ENCODE data around the gene SLC26A2. TPM values are rescaled to one million over a fixed set of nuclear protein-coding genes. Genes with fewer than 3 reads are reported as not detected.
A peak's percentile ranks its signal among the peaks of the same experiment; 100 is the strongest.

The SLC26A2 gene
- polyA plus RNA-seq, 3 donors, result 20.7 to 21.0 (median 20.7) TPM

- no peak for DNase-seq (ENCODE audit: low read depth in 3 of 3, low spot score in 2 of 3)
These were observed 937 bp upstream of the SLC26A2 start for GRCh38 chr5:149959406-149960236.

- no peak for DNase-seq (ENCODE audit: low read depth in 3 of 3, low spot score in 2 of 3)
These were observed 678 bp downstream of the SLC26A2 start for GRCh38 chr5:149961186-149961685.

DNA sequence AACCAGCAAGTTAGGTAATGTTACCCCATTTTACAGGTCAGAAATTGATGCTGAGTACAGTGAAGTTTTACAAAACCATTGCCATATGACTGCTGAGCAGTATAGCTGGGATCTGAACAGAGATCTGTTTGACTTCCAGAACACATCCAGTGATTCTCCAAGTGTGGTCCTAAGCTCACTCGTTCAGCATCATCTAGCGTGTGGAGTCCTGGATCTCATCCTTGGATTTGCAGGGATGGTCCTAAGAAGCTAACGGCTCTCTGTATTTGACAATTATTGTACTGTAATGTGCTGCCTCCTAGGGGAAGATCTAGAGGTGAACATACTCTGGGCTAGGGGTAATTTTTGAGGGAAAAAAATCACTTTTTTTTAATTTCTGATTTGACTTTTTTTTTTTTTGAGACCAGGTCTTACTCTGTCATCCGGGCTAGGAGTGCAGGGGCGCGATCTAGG is 1.4 kb downstream of the SLC26A2 start:
- DNase-seq (ENCODE audit: low read depth in 3 of 3, low spot score in 2 of 3), result no peak

DNA sequence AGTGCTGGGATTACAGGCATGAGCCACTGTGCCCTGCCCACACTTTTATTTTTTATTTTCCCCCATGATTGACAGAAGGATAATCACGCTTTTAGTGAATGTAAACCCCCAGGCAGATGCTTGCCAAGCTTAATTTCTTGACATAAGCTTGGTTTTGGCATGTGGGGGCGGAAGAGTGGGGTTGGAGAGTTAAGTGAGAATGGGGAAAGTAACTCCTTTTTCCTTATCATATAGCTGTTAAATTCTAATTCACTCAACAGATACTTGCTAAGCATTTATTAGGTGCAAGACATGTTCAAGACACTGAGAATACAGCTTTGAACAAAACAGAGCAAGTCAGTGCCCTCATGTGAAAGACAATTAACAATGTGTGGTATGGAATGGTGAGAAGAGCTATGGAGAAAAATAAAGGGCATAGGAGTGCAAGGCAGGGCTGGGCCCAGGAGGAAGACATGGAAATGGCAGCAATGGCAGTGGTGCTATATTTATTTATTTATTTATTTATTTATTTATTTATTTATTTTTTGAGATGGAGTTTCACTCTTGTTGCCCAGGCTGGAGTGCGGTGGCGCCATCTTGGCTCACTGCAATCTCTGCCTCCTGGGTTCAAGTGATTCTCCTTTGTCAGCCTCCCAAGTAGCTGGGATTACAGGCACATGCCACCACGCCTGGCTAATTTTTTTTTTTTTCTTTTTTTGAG is 2.2 kb downstream of the SLC26A2 start:
- DNase-seq (ENCODE audit: low read depth in 3 of 3, low spot score in 2 of 3), result no peak

DNA sequence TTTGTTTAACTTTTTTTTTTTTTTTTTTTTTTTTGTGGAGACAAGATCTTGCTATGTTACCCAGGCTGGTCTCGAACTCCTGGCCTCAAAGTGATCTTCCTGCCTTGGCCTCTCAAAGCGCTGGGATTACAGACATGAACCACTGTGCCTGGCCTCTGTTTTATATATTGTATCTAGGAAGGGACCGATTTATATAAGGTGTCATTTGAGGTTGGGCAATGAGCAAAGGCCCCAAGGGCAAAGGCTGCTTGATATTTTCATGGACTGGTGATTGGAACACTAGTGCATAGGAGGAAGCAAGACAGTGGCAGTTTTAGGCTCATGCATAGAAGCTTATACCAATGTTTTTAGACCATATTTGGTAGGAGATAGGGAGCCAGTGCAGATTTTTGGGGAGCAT is 3.2 kb downstream of the SLC26A2 start:
- DNase-seq (ENCODE audit: low read depth in 3 of 3, low spot score in 2 of 3), result no peak

DNA sequence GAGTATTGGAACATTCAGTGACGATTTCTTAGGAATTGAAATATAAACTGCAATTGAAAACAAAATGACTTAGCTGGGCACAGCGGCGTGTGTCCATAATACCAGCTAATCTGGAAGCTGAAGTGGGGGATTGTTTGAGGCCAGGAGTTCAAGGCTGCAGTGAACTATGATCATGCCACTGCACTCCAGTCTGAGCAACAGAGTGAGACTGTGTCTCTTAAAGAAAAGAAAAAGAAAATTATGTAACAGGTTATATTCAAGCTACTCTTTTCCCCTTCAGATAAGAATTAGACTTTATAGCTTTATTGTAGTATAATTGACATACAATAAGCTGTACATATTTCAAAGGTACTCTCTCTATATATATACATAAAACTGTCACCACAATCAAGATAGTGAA is 6.4 kb downstream of the SLC26A2 start:
- no peak for DNase-seq (ENCODE audit: low read depth in 3 of 3, low spot score in 2 of 3)

- no peak for DNase-seq (ENCODE audit: low read depth in 3 of 3, low spot score in 2 of 3)
These were observed 8.8 kb downstream of the SLC26A2 start for GRCh38 chr5:149969181-149969930.

DNA sequence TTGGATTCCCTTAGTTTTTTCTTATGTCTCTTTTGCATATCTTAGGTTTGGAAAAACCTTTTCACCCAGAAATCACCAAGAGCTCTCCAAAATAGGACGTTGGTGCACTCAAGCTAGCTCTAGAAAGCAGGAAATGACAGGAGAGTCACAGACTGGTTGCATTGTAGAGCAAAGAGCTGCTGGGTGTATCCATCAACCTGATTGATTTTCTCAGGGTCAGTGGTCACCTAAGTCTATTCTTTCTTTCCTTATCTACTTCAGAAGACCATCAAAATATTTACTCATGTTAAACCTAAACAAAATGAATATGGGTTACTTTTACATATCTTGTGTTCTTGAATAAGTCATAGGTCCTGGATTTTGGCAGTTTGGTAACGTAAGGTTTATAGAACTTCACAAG is 14.9 kb downstream of the SLC26A2 start:
- no peak for DNase-seq (ENCODE audit: low read depth in 3 of 3, low spot score in 2 of 3)

DNA sequence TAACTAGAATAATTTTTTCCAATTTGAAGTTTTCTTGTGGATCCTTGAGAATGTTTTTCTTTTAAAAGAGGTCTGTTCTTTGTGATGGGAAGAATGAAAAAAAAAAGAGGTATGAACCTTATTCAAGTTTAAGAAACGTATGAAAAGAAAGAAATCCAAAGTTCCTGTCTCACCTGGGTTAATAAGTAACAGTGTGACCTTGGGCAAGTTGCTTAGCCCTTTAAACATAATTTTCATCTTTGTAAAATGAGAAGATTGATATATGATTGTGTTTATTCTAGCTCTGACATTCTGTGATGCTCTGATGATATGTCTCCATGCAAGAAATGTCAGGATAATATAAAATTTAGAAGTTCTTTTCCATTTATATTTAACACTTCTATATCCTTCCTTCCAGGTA is 19.3 kb downstream of the SLC26A2 start:
- DNase-seq (ENCODE audit: low read depth in 3 of 3, low spot score in 2 of 3), result no peak

DNA sequence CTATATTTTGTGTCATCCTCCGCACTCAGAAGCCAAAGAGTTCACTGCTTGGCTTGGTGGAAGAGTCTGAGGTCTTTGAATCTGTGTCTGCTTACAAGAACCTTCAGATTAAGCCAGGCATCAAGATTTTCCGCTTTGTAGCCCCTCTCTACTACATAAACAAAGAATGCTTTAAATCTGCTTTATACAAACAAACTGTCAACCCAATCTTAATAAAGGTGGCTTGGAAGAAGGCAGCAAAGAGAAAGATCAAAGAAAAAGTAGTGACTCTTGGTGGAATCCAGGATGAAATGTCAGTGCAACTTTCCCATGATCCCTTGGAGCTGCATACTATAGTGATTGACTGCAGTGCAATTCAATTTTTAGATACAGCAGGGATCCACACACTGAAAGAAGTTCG is 20.6 kb downstream of the SLC26A2 start:
- DNase-seq (ENCODE audit: low read depth in 3 of 3, low spot score in 2 of 3), result no peak

DNA sequence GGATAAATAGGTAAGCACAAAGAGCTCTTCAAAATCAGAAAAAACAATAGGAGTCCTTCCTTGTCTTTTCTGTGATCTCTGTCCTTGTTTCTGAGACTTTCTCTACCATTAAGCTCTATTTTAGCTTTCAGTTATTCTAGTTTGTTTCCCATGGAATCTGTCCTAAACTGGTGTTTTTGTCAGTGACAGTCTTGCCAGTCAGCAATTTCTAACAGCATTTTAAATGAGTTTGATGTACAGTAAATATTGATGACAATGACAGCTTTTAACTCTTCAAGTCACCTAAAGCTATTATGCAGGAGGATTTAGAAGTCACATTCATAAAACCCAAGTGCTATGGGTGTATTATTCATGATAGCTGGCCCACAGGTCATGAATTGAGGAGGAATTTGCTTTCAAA is 21.9 kb downstream of the SLC26A2 start:
- no peak for DNase-seq (ENCODE audit: low read depth in 3 of 3, low spot score in 2 of 3)

DNA sequence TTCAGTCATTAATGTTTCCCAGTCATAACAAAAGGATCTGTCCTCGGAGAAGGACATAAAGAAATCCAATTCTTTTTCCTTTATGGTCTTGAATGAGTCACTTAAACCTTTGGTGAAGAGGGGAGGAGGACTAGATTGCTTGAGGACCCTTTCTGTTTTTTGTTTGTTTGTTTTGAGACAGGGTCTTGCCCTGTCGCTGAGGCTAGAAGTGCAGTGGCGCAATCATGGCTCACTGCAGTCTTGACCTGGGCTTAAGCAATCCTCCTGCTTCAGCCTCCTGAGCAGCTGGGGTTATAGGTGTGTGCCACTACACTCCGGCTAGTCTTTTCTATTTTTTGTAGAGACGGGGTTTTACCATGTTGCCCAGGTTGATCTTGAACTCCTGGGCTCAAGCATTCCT is 27.6 kb downstream of the SLC26A2 start:
- no peak for DNase-seq (ENCODE audit: low read depth in 3 of 3, low spot score in 2 of 3)

GRCh38 chr5:149990518-149991376 is 30.2 kb downstream of the SLC26A2 start:
- DNase-seq (ENCODE audit: low read depth in 3 of 3, low spot score in 2 of 3), result peak in 2 of 3 donors; percentile 60 to 69

DNA sequence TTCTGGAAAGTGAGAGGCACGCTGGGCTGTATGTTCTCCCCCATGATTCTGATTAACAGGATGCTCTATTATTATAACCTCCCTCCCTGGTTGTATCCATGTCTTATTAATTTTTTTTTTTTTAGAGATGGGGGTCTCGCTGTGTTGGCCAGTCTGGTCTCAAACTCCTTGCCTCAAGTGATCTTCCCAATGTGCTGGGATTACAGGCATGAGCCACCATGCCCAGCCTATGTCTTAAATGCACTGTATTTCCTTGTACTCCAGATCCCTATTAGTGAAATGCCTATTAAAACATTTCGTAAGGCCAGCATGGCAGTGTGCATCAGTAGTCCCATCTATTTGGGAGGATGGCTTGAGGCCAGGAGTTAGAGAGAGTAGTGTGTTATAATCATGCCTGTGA is 32.9 kb downstream of the SLC26A2 start:
- no peak for DNase-seq (ENCODE audit: low read depth in 3 of 3, low spot score in 2 of 3)

- DNase-seq (ENCODE audit: low read depth in 3 of 3, low spot score in 2 of 3), result no peak
These were observed 35.0 kb downstream of the SLC26A2 start for GRCh38 chr5:149995385-149996204.

DNA sequence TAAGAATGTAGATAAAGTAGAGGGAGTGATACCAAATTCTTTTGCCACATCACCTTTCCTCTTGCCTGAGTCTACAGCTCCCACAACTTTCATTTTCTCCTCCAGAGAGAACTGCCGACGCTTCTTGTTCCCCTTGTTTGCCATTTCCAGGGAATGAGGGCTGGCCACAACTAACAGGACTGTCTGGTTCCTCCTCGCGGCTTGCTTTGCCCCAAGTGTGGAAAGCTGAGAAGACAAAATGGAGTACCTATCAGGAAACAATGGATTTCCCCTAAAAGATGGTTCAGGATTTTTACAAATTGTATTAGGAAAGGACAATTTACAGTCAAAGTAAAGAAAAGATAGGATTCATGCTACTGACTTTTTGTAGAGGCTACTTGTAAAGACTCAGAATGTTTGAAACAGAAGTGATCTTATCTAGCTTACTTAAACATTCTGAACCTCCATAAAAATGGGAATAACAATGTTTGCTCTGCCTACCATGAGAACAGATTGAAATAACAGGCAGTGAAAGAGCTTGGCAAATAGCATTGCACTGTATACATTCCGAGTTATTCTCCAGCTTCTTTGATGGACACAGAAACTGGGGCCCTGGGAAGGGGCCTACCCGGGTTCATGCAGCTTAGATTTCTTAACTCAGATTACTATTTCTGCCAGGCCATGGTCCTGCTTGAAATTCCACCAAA is 35.8 kb downstream of the SLC26A2 start:
- DNase-seq (ENCODE audit: low read depth in 3 of 3, low spot score in 2 of 3), result no peak

DNA sequence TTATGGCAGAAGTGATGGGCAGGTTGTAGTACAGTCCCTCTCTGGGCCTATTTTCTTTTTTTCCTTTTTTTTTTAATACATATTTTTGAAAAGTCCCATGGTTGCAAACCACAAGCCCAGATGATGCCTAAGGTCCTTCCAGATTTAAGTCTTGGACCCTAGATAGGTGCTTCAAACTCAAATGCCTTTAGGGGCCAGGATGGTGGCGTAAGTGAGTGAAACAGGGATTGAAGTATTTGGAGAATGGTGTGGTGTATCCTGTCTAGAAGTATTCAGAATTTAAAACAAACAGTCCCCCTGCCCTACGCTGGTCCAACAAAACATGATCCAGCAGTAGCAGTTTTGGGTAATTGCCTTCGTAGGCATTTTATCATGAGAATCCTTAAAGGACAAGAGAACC is 37.7 kb downstream of the SLC26A2 start:
- DNase-seq (ENCODE audit: low read depth in 3 of 3, low spot score in 2 of 3), result no peak

GRCh38 chr5:149999359-149999758 is 38.8 kb downstream of the SLC26A2 start:
- no peak for DNase-seq (ENCODE audit: low read depth in 3 of 3, low spot score in 2 of 3)

DNA sequence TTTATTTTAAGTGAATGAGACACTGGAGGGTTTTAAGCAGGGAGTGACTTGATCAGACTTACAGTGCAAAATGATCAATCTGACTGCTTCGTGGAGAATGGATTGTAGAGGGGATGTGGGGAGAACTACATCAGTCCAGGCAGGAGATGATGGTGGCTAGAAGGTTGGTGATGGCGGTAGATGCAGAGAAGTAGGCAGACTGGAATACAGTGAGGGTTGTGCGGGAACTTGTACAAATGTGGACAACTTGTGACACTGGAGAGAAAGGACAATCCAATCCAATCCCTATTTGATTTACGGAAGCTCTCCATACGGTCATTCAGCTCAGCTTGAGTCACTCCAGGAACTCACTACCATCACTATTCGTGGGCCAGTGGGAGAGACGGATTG is 39.3 kb downstream of the SLC26A2 start:
- DNase-seq (ENCODE audit: low read depth in 3 of 3, low spot score in 2 of 3), result no peak

All from right renal cortex interstitium (tissue), 3 donors.